SK-N-SH treated with all-trans-retinoic acid at 6 μM for 48 hours (cell line): Measurements from ENCODE around the gene SLC38A9.
A peak's percentile ranks its signal among the peaks of the same experiment; 100 is the strongest.
"Not testable (repeated sequence)": the region's sequence is repeated elsewhere in the genome, so short reads cannot be mapped to it uniquely, and the experiment has no call there.

Source experiments
- ATAC-seq: fragments of 200-7000 bp; cut with Tn5 transposase; 3 replicates; pipeline ENCODE4 v1.9.1; 2020; ENCODE audit warnings: mild to moderate bottlenecking, moderate library complexity
- ARNTL ChIP-seq: fragments of 450-650 bp; formaldehyde crosslinking; IDR thresholded peaks from 2 replicates; pipeline ENCODE4 v1.5.0; 2020; ENCODE audit warnings: low read depth, mild to moderate bottlenecking, moderate library complexity, borderline replicate concordance
- BACH2 ChIP-seq: fragments of 250-450 bp; sonication (Bioruptor Pico); IDR thresholded peaks from 2 replicates; pipeline ENCODE4 v1.9.0; 2021; ENCODE audit warnings: mild to moderate bottlenecking, borderline replicate concordance
- CSDC2 ChIP-seq: fragments of 250-450 bp; sonication (Bioruptor Pico); IDR thresholded peaks from 2 replicates; pipeline ENCODE4 v1.5.0; 2020; ENCODE audit warnings: mild to moderate bottlenecking, moderate library complexity
- CSRNP3 ChIP-seq: fragments of 250-450 bp; sonication (Bioruptor Pico); IDR thresholded peaks from 2 replicates; pipeline ENCODE4 v1.5.1; 2021; ENCODE audit warnings: mild to moderate bottlenecking, moderate library complexity
- ESRRG ChIP-seq: fragments of 250-450 bp; sonication (Bioruptor Pico); IDR thresholded peaks from 2 replicates; pipeline ENCODE4 v1.6.1; 2021; ENCODE audit warnings: mild to moderate bottlenecking
- GLIS3 ChIP-seq: fragments of 250-450 bp; sonication (Bioruptor Pico); IDR thresholded peaks from 2 replicates; pipeline ENCODE4 v1.5.0; 2020; ENCODE audit warnings: mild to moderate bottlenecking, moderate library complexity
- ISL1 ChIP-seq: fragments of 250-450 bp; sonication (Bioruptor Pico); IDR thresholded peaks from 2 replicates; pipeline ENCODE4 v2.1.2; 2022; ENCODE audit warnings: mild to moderate bottlenecking, moderate library complexity
- OSR1 ChIP-seq: fragments of 250-450 bp; sonication (Bioruptor Pico); IDR thresholded peaks from 2 replicates; pipeline ENCODE4 v1.8.0; 2022; ENCODE audit warnings: moderate library complexity, mild to moderate bottlenecking, inconsistent platforms
- PATZ1 ChIP-seq: fragments of 250-450 bp; sonication (Bioruptor Pico); IDR thresholded peaks from 2 replicates; pipeline ENCODE4 v1.8.0; 2020; ENCODE audit warnings: mild to moderate bottlenecking, moderate library complexity, borderline replicate concordance
- PPARA ChIP-seq: fragments of 250-450 bp; sonication (Bioruptor Pico); IDR thresholded peaks from 2 replicates; pipeline ENCODE4 v1.5.0; 2020; ENCODE audit warnings: mild to moderate bottlenecking, borderline replicate concordance
- RARB ChIP-seq: fragments of 250-450 bp; sonication (Bioruptor Pico); IDR thresholded peaks from 2 replicates; pipeline ENCODE4 v1.8.0; 2021; ENCODE audit warnings: mild to moderate bottlenecking, moderate library complexity
- SNAI2 ChIP-seq: fragments of 250-450 bp; sonication (Bioruptor Pico); IDR thresholded peaks from 2 replicates; pipeline ENCODE4 v1.5.0; 2020; ENCODE audit warnings: mild to moderate bottlenecking, moderate library complexity
- TCF4 ChIP-seq: fragments of 250-450 bp; sonication (Bioruptor Pico); IDR thresholded peaks from 2 replicates; pipeline ENCODE4 v1.8.0; 2021; ENCODE audit warnings: mild to moderate bottlenecking, moderate library complexity, borderline replicate concordance
- TOX ChIP-seq: fragments of 250-450 bp; sonication (Bioruptor Pico); IDR thresholded peaks from 2 replicates; pipeline ENCODE4 v1.8.0; 2021; ENCODE audit warnings: mild to moderate bottlenecking, moderate library complexity, borderline replicate concordance
- TSHZ2 ChIP-seq: fragments of 250-450 bp; sonication (Bioruptor Pico); IDR thresholded peaks from 2 replicates; pipeline ENCODE4 v1.5.0; 2020; ENCODE audit warnings: mild to moderate bottlenecking, moderate library complexity
- ZC3H10 ChIP-seq: fragments of 250-450 bp; sonication (Bioruptor Pico); IDR thresholded peaks from 2 replicates; pipeline ENCODE4 v1.5.1; 2021; ENCODE audit warnings: mild to moderate bottlenecking, moderate library complexity
- ZFP3 ChIP-seq: fragments of 250-450 bp; sonication (Bioruptor Pico); IDR thresholded peaks from 2 replicates; pipeline ENCODE4 v1.5.0; 2020; ENCODE audit warnings: mild to moderate bottlenecking, moderate library complexity
- ZNF565 ChIP-seq: fragments of 450-650 bp; formaldehyde crosslinking; conservative IDR thresholded peaks from 2 replicates; pipeline ENCODE4 v1.5.0; 2020; ENCODE audit warnings: low read depth, mild to moderate bottlenecking, moderate library complexity
- ZNF70 ChIP-seq: fragments of 450-650 bp; formaldehyde crosslinking; IDR thresholded peaks from 2 replicates; pipeline ENCODE4 v1.5.0; 2020; ENCODE audit warnings: mild to moderate bottlenecking, moderate library complexity
- ZNF8 ChIP-seq: fragments of 450-650 bp; formaldehyde crosslinking; IDR thresholded peaks from 2 replicates; pipeline ENCODE4 v1.5.0; 2020; ENCODE audit warnings: mild to moderate bottlenecking, moderate library complexity
- TF ChIP-seq, protein P1 (sequence below): fragments of 250-450 bp; sonication (Bioruptor Pico); IDR thresholded peaks from 2 replicates; pipeline ENCODE4 v1.8.0; 2021; ENCODE audit warnings: low read depth, mild to moderate bottlenecking, moderate library complexity, borderline replicate concordance

SLC38A9 gene, protein sequence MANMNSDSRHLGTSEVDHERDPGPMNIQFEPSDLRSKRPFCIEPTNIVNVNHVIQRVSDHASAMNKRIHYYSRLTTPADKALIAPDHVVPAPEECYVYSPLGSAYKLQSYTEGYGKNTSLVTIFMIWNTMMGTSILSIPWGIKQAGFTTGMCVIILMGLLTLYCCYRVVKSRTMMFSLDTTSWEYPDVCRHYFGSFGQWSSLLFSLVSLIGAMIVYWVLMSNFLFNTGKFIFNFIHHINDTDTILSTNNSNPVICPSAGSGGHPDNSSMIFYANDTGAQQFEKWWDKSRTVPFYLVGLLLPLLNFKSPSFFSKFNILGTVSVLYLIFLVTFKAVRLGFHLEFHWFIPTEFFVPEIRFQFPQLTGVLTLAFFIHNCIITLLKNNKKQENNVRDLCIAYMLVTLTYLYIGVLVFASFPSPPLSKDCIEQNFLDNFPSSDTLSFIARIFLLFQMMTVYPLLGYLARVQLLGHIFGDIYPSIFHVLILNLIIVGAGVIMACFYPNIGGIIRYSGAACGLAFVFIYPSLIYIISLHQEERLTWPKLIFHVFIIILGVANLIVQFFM

GRCh38 chr5:55712023-55712859 is at the start of gene SLC38A9:
TSS of gene SLC38A9 (minus strand) at chr5:55712324. CDS start at chr5:55697958, 14,366 bp downstream.
- ATAC-seq: peak; percentile 100
- TF ChIP-seq RARB (CRISPR knock-in tag) (no peak), CSDC2 (CRISPR knock-in tag) (no peak), ESRRG (no peak), CSRNP3 (CRISPR knock-in tag) (no peak), GLIS3 (no peak), OSR1 (CRISPR knock-in tag) (no peak)
- TF ChIP-seq, protein P1, sequence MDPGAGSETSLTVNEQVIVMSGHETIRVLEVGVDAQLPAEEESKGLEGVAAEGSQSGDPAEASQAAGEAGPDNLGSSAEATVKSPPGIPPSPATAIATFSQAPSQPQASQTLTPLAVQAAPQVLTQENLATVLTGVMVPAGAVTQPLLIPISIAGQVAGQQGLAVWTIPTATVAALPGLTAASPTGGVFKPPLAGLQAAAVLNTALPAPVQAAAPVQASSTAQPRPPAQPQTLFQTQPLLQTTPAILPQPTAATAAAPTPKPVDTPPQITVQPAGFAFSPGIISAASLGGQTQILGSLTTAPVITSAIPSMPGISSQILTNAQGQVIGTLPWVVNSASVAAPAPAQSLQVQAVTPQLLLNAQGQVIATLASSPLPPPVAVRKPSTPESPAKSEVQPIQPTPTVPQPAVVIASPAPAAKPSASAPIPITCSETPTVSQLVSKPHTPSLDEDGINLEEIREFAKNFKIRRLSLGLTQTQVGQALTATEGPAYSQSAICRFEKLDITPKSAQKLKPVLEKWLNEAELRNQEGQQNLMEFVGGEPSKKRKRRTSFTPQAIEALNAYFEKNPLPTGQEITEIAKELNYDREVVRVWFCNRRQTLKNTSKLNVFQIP (CRISPR knock-in tag): no peak
- TF ChIP-seq, all 23 proteins: peak for 0

DNA sequence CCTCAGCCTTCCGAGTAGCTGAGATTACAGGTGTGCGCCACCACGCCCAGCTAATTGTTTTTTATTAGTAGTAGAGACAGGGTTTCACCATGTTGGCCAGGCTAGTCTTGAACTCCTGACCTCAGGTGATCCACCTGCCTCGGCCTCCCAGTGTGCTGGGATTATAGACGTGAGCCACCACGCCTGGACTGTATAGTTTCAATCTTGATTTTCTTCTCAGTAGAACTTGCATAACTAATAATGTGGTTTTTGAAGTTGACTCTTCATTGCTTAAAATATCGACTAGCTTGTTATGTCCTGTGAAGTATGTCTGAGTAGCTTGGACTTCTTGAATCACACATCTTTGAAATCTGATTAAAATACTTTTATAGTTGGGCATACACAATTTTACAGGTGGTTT is 49.6 kb upstream of the SLC38A9 start:
- not testable (repeated sequence) for ATAC-seq

GRCh38 chr5:55758714-55759113 is 46.6 kb upstream of the SLC38A9 start:
- no peak for TF ChIP-seq ZNF8 (CRISPR knock-in tag)
- TF ChIP-seq BACH2 (CRISPR knock-in tag): no peak
- no peak for TF ChIP-seq ARNTL
- TF ChIP-seq OSR1 (CRISPR knock-in tag): no peak
- TF ChIP-seq TCF4: no peak
- TF ChIP-seq ZNF70 (CRISPR knock-in tag): no peak
- TF ChIP-seq ISL1 (CRISPR knock-in tag): no peak
- TF ChIP-seq PPARA: no peak
- no peak for TF ChIP-seq ESRRG
- no peak for TF ChIP-seq ZFP3 (CRISPR knock-in tag)
- TF ChIP-seq ZC3H10: no peak
- TF ChIP-seq SNAI2: no peak
- no peak for TF ChIP-seq ZNF565 (CRISPR knock-in tag)
- TF ChIP-seq CSDC2 (CRISPR knock-in tag): no peak
- no peak for TF ChIP-seq TOX
- TF ChIP-seq, protein P1 (CRISPR knock-in tag): no peak
- TF ChIP-seq PATZ1 (CRISPR knock-in tag): no peak
- TF ChIP-seq CSRNP3 (CRISPR knock-in tag): no peak
- TF ChIP-seq TSHZ2 (CRISPR knock-in tag): no peak
- no peak for ATAC-seq
